Measurements from ENCODE around the gene CD1B.
"Not testable (repeated sequence)": the region's sequence is repeated elsewhere in the genome, so short reads cannot be mapped to it uniquely, and the experiment has no call there.

The CD1B gene

DNA sequence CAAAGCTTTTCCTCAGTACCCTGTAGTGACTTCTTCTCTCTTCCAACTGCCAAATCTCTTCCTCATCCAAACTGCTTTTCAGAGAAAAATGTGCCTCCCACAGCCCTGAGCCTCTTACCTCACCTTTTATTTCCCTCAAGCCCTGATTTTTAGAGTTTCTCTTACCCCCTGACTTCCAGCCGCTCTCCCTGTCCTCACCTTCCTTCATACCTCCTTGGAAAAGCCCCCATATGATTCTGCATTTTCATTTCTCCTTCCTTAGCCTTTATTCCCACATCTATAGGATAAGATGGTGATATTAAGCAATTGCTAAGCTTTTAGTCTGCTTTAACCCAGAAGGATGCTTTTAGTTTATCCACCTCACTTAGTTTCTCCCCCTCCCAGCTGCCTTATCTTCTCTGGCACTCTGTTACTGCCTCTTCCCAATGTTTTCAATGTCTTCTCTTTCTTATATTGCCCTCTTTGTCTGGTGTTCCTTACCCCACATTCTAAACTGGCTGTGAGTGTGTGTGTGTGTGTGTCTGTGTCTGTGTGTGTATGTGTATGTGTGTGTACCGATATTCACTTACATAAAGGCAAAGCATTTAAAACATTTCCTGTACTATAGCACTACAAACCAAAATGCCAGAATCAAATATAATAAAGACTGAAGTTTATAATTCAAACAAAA lies at the start of gene CD1B:
CD1B (minus strand) TSS at position 51 of the 670 bp plus-strand sequence. CDS start 108 bp downstream, outside the sequence.
- no peak for DNase-seq (ENCODE audit: low spot score)

DNA sequence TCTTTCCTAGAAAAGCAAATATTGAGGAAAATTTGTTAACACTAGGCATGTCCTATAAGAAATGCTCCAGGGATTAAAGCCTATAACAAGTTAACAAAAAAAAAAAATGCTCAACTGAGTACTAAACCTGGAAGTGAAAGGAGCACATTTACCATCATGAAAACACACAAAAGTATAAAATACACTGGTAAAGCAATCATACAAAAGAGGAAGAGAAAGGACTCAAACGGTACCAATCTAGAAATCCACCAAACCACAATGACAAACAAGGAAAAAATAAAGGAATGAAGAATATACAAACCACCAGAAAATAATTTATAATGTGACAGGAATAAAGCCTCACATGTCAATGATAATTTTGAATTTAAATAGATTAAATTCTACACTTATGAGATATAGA lies 43.5 kb upstream of the CD1B start:
- no peak for DNase-seq (ENCODE audit: low spot score)

GRCh38 chr1:158374101-158374500 lies 42.8 kb upstream of the CD1B start:
- DNase-seq (ENCODE audit: low spot score), result not testable (repeated sequence)

- no peak for DNase-seq (ENCODE audit: low spot score)
Observed at GRCh38 chr1:158371188-158371953, 40.0 kb upstream of the CD1B start.

GRCh38 chr1:158366783-158367182 lies 35.5 kb upstream of the CD1B start:
- DNase-seq (ENCODE audit: low spot score), result no peak

DNA sequence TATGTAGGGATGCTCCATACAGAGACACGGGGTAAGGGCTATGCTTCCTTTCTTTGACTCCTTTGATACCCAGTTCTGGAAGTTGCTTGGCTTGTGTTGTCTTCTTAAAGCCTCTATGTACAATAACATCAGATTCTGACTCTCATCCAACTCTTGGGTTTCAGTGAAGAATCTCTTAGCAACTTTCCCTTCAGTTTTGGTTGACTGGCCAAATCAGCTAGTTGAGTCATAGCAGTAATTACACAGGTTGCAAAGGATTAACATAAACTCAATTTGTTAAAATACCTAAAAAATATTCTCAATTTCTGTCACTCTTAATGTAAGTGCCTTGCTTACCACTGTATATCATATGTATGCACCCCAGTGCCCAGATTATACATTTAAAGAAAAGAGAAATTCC lies 31.6 kb upstream of the CD1B start:
- no peak for DNase-seq (ENCODE audit: low spot score)

GRCh38 chr1:158362482-158362881 lies 31.2 kb upstream of the CD1B start:
- no peak for DNase-seq (ENCODE audit: low spot score)

GRCh38 chr1:158357441-158357840 lies 26.1 kb upstream of the CD1B start:
- no peak for DNase-seq (ENCODE audit: low spot score)

- no peak for DNase-seq (ENCODE audit: low spot score)
Observed at GRCh38 chr1:158356616-158357015, 25.3 kb upstream of the CD1B start.

GRCh38 chr1:158355773-158356285 lies 24.5 kb upstream of the CD1B start:
- no peak for DNase-seq (ENCODE audit: low spot score)

DNA sequence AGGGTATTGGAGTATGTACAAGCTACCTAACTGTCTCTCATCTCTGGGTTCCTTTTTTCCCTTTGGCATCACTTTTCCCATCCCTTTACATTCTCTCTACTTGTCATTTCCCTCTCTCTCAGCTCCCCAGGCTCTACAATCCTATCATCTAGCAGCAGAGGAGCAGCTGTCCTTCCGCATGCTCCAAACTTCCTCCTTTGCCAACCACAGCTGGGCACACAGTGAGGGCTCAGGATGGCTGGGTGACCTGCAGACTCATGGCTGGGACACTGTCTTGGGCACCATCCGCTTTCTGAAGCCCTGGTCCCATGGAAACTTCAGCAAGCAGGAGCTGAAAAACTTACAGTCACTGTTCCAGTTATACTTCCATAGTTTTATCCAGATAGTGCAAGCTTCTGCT lies 22.9 kb upstream of the CD1B start:
- no peak for DNase-seq (ENCODE audit: low spot score)

GRCh38 chr1:158353303-158354075 lies 22.2 kb upstream of the CD1B start, which contains the start of gene CD1E:
TSS of gene CD1E (plus strand) at chr1:158353894. CDS start at chr1:158353989, 95 bp downstream.
- no peak for DNase-seq (ENCODE audit: low spot score)

- not testable (repeated sequence) for DNase-seq (ENCODE audit: low spot score)
Observed at GRCh38 chr1:158348946-158349345, 17.6 kb upstream of the CD1B start.

- not testable (repeated sequence) for DNase-seq (ENCODE audit: low spot score)
Observed at GRCh38 chr1:158336413-158336812, 5.1 kb upstream of the CD1B start.

DNA sequence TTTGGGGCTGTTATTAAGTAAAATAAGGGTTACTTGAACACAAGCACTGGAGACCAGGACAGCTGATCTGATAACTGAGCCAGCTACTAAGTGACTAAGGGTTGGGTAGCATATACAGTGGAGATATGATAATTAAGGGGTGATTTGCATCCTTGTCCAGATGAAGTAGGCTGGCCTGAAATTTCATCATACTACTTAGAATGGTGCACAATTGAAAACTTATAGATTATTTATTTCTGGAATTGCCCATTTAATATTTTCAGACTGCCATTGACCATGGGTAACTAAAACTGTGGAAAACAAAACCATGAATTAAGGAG lies 3.8 kb upstream of the CD1B start:
- no peak for DNase-seq (ENCODE audit: low spot score)

GRCh38 chr1:158334526-158335212 lies 3.3 kb upstream of the CD1B start:
- DNase-seq (ENCODE audit: low spot score), result no peak

- no peak for DNase-seq (ENCODE audit: low spot score)
Observed at GRCh38 chr1:158333405-158334155, 2.2 kb upstream of the CD1B start.

GRCh38 chr1:158331106-158331425 lies 265 bp downstream of the CD1B start:
- DNase-seq (ENCODE audit: low spot score), result no peak

GRCh38 chr1:158330391-158331105 lies 783 bp downstream of the CD1B start:
- no peak for DNase-seq (ENCODE audit: low spot score)

- no peak for DNase-seq (ENCODE audit: low spot score)
Observed at GRCh38 chr1:158329733-158330132, 1.6 kb downstream of the CD1B start.

DNA sequence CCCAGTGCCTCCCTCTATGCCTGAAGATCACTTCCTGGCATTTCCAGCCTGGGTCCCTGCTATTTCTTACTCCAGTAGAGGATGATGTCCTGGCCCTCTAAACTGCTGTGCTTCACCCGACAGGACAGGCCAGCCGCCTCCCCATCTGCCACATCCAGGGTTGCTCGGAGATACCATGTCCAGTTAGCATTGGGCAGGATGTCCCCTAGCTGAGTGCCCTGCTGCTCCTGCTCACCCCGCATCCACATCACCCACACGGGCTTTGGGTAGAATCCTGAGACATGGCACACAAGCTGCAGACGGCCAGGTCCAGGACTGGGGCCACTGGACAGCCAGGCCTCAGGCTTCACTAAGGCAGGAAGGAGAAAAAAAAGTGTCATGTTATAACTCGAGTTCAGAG lies 2.0 kb downstream of the CD1B start:
- no peak for DNase-seq (ENCODE audit: low spot score)
